ENCODE results near the gene PDSS2.
"Not testable (repeated sequence)": the region's sequence is repeated elsewhere in the genome, so short reads cannot be mapped to it uniquely, and the experiment has no call there.

- not testable (repeated sequence) for TF ChIP-seq RAD21 (IDR thresholded peaks at IDR 0.05; ENCODE audit: low read length); POLR2A (IDR thresholded peaks at IDR 0.05; ENCODE audit: low read depth, low read length); CTCF (conservative IDR thresholded peaks at IDR 0.05; ENCODE audit: low read depth, low read length); MAFK (IDR thresholded peaks at IDR 0.05; ENCODE audit: low read depth, low read length)
These were observed 340.8 kb downstream of the PDSS2 start for GRCh38 chr6:107118540-107118939.

All from IMR-90 (cell line).